ENCODE measurements around the gene EXOC8.

- TF ChIP-seq, protein P1, sequence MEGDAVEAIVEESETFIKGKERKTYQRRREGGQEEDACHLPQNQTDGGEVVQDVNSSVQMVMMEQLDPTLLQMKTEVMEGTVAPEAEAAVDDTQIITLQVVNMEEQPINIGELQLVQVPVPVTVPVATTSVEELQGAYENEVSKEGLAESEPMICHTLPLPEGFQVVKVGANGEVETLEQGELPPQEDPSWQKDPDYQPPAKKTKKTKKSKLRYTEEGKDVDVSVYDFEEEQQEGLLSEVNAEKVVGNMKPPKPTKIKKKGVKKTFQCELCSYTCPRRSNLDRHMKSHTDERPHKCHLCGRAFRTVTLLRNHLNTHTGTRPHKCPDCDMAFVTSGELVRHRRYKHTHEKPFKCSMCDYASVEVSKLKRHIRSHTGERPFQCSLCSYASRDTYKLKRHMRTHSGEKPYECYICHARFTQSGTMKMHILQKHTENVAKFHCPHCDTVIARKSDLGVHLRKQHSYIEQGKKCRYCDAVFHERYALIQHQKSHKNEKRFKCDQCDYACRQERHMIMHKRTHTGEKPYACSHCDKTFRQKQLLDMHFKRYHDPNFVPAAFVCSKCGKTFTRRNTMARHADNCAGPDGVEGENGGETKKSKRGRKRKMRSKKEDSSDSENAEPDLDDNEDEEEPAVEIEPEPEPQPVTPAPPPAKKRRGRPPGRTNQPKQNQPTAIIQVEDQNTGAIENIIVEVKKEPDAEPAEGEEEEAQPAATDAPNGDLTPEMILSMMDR (IDR thresholded peaks at IDR 0.05): no peak
- no peak for TF ChIP-seq POLR2A (IDR thresholded peaks at IDR 0.05)
- TF ChIP-seq POLR2AphosphoS5 (IDR thresholded peaks at IDR 0.05): no peak
These were observed 10.3 kb upstream of the EXOC8 start for GRCh38 chr1:231347961-231348360.

Measured in stomach (tissue), 4 donors.